ENCODE results near the gene SIPA1L3.

SIPA1L3 gene

DNA sequence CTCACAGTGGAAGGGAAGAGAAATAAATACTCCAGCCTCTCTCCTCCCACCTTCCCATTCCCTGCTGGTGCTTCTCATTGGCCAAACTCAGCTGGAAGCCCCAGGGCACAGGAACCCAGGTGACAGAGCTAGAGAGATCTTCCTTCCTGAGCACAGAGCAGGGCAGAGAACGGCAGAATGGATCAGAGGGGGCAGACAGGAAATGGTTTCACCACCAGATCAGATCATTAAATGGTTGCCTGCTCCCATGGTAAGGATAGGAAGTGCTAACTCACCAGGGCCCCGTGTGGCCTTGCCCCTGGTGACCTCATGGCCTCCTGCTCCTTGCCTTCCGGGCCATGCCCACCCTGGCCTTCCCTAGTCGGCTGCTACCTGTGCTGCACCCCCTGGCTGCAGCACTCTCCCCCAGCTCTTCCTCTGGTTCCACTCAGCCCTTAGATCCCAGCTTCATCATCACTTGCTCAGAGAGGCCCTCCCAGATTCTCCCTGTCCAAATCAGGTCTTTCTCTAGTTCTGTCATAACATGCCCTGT is 208.3 kb downstream of the SIPA1L3 start:
- no peak for FAIRE-seq

DNA sequence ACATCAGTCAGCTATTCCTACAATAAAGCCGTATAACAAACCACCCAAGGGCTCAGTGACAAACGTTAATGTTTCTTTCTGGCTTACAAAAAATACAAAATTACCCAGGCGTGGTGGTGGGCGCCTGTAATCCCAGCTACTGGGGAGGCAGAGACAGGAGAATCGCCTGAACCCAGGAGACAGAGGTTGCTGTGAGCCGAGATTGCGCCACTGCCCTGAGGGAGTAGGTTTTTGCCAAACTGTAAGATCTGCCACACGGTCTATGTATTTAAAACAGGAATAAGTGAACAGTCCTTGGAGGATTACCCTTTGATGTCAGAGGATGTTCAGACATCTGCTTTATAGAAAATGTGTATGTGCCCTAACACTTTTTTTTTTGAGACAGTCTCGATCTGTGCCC is 211.2 kb downstream of the SIPA1L3 start:
- FAIRE-seq = no peak

DNA sequence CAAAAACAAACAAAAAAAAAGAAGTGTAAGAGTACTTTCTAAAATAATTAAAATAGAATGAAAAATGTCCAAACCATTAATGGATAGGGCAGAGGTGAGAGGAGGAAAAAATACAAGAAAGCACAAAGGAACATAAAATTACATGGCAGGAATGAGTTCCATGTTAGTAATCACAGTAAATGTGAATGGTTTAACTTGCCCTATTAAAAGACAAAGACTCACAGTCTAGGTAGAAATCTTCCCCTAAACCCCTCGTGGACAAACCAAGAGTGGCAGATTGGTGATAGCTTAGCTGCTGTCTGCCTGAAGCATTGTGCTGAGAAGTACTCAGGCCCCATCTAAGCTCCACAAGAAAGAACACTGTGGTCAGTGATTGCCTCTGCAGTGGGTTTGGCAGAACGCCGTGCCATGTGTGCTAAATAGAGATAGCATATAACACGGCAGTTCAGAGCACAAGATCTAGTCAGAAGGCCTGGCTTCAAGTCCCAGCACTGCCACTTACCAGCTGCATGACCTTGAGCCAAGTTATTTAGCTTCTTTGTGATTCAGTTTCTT is 213.5 kb downstream of the SIPA1L3 start:
- no peak for FAIRE-seq

DNA sequence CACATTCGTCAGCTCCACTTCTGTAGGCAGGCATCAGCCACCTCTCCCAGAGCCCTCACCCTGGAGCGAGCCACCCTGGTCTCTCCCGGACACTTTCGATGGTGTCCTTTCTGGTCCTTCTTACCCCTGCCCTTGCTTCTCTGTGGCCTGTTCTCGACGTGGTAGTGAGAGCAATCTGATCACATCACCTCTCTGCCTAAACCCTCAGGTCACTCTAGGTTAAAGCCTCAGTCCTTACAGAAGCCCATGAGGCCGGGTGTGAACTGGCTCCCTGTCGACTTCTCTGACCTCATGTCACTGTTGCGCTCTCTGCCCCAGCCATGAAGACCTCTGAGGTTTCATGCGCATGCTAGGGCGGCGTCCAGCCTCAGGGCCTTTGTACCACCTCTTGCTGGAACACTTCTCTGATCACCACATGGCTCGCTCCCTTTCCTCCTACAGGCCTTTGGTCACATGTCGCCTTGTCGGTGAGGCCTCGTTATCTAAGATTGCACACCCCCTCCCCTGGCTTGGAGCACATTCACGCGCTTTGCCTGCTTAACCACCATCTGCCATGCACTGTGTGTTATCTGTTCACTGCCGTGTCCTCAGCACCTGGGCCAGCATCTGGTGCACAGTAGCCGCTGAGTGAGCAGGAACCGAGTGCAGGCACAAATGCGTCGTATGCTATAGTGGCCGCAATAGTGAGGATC is 215.5 kb downstream of the SIPA1L3 start:
- no peak for FAIRE-seq

DNA sequence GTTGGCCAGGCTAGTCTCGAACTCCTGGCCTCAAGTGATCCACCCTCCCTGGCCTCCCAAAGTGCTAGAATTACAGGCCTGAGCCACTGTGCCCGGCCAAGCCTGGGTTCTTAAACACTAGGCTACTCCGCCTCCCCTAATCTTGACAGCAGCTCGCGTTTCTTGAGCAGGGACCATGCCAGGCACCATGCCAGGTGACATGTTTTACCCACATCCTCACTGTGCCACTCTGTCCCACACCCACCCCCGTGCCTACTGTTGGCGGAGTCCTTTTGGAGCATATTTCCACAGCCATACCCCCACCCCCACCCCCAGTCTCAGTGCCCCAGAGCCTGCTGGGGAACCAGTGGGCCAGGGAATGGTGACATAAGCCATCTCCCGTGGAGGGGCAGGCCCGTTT is 218.2 kb downstream of the SIPA1L3 start:
- no peak for FAIRE-seq

DNA sequence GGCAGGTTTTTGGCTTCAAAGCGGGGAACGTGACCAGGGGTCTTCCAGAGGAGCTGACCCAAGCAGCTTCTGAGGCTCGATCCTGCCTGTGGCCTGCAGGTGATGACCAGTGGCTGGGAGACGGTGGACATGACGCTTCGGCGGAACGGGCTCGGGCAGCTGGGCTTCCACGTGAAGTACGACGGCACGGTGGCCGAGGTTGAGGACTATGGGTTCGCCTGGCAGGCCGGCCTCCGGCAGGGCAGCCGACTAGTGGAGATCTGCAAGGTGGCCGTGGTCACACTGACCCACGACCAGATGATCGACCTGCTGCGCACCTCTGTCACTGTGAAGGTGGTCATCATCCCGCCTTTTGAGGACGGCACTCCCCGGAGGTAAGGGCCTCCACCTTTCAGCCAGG is 223.4 kb downstream of the SIPA1L3 start:
- no peak for FAIRE-seq

DNA sequence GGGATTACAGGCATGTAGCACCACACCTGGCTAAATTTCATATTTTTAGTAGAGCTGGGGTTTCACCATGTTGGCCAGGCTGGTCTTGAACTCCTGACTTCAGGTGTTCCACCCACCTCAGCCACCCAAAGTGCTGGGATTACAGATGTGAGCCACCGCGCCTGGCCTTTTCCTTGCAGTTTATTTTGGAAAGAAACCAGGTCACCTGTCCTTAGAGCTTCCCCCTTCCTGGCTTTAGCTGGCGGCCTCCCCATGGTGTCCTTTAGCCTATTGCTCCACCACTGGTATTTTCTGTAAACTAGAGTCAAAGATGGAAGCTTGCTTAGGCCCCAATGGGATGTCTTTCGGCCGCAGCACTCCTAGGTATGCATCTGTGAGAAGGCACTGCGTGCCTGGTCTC is 225.8 kb downstream of the SIPA1L3 start:
- no peak for FAIRE-seq

DNA sequence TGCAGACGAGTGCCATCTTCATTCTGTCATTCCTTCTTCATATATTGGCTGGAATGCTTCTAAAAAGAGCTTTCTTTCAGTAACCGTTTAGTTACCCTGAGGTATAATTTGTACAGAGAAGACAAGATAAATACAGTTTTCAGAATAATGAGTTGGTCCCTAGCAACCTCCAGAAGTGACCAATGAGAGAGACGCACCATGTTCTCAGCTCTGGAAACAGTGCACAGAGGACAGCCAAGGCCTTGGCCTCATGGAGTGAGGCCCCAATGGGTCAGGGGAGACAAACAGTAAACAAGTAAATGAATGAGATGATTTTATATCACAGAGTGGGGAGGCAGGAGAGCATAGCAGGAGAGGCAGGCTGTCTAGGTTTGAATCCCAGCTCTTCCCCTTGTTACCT is 226.3 kb downstream of the SIPA1L3 start:
- no peak for FAIRE-seq

DNA sequence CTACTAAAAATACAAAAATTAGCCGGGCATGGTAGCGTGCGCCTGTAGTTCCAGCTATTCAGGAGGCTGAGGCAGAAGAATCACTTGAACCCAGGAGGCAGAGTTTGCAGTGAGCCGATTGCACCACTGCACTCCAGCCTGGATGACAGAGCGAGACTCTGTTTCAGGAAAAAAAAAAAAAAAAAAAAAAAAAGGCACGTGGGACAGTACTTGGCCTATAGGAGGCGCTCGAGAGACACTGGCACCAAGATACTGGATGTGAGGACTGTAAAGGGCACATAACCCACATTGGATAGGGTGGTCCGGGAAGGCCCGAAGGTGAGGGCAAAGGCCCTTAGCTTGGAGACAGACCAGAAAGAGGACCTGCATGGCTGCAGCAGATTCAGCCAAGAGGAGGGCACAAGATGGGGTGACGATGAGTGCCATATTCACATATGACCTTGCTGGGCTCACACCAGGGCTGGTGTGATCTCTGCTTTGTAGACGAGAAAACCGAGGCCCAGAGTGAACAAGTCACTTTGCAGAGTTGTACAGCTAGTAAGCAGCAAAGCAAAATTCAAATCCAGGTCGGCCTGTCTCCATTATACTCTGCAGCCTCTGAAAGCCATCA is 227.6 kb downstream of the SIPA1L3 start:
- FAIRE-seq = no peak

DNA sequence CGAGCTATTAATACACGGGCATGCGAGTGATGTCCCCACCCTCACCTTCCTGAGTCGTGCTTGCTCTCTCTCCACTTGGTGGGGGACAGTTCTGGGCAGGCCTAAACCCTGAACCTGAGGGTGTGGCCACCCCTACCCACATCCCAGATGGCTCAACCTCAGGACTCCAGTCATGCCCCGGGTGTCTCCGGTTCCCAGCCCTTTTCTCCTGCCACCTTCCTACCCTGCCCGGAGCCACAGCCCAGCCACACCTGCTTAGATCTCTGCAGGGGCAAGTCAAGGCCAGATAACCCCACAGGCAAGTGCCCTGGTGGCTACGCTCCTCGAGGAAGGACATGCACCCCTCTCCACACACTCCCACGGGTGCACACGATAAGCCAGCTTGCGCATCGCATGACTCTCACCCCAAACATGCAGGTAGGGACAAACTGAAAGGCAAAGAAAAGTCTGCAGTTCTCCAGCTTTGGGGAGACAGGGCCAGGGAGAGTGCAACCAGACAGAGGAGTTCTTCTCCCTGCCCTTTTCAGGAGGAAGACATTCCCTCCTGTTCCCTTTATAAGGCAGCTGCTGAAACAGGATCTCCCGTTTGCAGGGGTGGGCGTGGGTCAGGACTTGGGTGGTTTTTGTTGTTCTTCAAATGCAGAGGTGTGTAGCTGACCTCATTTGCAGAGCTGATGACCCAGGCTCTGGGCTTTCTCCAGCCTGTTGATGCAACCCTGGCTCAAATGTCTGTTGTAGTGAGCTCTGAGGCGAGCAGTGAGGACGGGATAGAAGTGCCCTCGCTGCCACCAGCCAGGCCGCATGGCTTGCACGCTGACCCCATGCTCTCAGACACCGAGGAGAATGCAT is 228.4 kb downstream of the SIPA1L3 start:
- FAIRE-seq = no peak

DNA sequence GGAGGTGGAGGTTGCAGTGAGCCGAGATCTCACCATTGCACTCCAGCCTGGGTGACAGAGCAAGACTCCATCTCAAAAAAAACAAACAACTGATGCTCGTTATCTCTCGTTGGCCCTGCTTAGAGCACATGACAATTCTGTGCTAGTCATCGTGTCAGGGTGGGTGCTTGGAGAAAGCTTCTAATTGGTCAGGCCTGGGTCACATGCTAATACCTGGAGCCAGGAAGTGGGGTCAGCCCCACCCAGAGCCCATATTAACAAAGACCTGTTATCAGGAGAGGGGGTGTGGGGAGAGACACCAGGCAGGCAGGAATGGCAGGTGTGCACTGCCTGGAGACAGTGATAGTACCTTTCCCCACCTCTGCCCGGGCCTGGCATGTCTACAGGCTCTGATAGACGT is 232.1 kb downstream of the SIPA1L3 start:
- FAIRE-seq = no peak

DNA sequence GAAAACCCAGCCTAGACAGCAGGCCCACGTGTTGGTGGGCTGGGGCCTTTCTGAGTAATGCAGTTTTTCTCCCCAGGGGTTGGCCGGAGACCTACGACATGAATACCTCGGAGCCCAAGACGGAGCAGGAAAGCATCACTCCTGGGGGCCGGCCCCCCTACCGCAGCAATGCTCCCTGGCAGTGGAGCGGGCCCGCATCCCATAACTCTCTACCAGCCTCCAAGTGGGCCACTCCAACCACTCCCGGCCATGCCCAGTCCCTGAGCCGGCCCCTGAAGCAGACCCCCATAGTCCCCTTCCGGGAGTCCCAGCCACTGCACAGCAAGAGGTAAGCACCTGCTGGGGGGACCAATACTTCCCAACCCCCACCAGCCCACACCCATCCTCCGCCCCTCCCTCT is 234.1 kb downstream of the SIPA1L3 start:
- FAIRE-seq = no peak

DNA sequence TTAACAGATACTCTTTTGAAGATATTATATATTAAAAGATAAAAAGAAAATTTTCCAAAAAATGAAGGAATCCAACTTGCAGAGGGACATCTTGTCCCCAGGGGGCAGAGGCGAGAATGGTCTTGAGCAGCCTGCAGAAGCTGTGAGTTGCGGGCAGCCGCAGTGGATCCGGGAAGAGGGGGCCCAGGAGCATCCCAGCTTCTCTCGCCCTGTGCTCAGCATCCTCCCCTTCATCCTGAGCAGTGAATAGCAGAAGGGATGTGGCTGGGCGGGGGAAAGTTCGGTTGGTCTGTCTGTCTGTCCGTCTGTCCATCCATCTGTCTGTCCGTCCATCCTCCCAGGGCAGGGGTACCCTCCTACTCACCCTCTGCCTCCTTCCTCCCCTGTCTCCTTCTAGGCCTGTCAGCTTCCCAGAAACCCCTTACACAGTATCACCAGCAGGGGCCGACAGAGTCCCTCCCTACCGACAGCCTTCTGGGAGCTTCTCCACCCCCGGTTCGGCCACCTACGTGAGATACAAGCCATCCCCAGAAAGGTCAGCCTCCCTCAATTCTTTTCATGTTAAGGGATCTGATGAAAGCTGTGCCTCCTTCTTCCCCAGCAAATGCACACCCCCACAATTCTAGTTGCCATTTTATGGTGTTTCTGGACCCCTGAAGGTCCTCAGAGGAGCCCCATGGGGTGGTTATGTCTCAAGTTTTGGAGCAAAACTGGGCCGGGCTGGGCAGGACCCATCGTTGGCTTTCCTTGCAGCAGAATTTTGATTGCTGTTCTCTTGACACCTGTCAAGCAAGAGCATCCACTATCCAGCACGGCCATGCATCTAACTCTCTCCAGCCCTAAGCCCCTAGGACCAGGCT is 235.4 kb downstream of the SIPA1L3 start:
- no peak for FAIRE-seq

DNA sequence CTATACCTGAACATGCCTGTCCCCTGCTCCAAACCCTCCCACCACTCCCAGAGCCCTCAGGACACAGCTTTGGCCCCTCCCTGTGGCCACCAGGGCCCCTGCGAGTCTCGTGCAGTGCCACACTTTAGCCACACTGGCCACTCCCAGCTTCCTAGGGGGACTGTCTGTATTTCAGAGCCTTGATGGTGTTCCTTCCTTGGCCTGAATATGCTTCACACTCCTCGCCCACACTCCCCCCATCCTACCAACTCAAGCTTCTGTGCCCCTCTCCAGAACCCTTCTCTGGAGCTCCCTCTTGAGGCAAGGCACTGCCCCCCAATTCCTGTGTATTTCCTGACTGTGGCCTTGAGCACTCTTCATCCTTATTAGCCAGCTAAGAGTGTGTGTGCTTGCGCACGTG is 236.8 kb downstream of the SIPA1L3 start:
- no peak for FAIRE-seq

DNA sequence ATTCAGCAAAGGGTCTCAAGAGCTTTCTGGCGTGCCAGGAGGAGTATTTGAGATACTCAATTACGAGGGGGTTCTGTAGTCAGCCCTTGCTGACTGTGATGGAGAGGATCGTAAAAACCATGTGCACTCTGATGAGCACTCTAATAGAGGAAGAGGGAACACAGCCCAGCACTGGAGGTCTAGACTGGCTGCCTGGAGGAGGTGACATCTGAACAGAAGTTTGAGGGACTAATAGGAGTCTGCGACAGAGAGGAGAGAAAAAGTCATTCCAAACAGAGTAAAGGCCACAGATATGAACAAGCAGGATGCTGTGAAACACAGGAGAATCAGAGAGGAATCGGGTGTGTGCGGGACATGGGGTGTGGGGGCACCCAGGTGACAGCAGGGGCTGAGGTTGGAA is 237.7 kb downstream of the SIPA1L3 start:
- no peak for FAIRE-seq

DNA sequence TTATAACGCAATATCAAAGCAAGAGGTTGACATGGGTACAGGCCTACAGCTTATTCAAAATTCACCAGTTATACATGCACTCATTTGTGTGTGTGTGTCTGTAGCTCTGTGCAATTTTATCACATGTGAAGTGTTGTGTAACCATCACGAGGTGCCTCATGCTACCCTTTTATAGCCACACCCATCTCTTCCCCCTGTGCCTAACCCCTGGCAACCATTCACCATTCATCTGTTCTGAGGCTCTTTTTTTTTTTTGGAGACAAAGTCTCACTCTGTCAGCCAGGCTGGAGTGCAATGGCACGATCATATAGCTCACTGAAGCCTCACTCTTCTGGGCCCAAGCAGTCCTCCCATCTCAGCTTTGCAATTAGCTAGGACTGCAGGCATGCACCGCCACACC is 238.6 kb downstream of the SIPA1L3 start:
- FAIRE-seq = no peak

DNA sequence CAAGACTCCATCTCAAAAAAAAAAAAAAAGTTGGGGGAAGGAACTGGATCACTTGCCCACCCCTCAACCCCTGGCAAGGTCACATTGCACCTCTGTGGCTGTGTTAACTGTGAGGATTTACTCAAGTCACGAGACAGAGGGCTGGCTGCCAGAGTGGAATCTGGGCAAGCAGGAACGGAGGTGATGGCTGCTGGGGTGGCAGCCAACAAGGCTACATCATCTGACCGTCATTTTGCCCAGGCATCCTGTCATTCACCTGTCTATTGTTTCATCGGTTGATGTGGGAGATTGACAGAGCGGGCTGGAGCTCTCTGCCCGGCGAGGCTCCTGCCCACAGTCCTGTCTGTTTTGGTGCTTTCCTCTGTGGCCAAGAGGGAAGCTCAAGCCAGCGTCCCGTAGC is 241.3 kb downstream of the SIPA1L3 start:
- FAIRE-seq = no peak

DNA sequence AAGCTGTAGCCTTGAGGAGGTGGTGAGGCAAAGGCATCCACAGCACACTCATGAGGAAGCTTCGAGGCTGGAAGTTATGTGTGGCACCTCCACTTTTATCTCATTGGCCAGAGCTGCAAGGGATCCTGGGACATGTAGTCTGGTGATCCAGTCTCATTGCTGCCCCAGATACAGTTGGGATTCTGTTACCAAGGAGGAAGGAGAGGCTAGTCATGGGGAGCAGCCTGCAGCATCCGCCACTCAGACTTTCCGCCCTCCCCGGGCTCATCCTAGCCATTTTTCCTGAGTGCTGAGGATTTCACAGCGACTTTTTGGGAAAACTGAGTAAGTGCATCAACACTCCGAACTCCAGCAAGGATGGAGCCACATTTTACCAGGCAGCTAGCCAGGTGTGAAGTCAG is 242.7 kb downstream of the SIPA1L3 start:
- FAIRE-seq = no peak

DNA sequence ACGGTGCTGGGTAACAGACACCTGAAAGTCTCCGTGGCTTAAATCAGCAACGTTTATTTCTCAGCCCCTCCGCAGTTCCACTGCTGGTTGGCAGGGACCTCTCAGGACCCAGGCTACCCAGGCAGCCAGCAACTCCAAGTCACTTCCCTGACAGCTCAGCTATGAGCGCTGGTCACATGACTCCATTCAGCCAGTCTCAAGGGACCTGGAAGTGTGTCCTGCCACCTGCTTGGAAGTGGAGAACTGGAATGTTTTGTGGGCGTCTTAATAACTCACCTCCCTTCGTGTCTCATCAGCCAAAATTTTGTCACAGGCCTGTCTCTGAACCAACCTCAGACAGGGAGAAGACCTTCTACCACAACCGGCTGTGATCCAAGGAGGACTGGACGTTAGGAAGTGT is 244.2 kb downstream of the SIPA1L3 start:
- no peak for FAIRE-seq

DNA sequence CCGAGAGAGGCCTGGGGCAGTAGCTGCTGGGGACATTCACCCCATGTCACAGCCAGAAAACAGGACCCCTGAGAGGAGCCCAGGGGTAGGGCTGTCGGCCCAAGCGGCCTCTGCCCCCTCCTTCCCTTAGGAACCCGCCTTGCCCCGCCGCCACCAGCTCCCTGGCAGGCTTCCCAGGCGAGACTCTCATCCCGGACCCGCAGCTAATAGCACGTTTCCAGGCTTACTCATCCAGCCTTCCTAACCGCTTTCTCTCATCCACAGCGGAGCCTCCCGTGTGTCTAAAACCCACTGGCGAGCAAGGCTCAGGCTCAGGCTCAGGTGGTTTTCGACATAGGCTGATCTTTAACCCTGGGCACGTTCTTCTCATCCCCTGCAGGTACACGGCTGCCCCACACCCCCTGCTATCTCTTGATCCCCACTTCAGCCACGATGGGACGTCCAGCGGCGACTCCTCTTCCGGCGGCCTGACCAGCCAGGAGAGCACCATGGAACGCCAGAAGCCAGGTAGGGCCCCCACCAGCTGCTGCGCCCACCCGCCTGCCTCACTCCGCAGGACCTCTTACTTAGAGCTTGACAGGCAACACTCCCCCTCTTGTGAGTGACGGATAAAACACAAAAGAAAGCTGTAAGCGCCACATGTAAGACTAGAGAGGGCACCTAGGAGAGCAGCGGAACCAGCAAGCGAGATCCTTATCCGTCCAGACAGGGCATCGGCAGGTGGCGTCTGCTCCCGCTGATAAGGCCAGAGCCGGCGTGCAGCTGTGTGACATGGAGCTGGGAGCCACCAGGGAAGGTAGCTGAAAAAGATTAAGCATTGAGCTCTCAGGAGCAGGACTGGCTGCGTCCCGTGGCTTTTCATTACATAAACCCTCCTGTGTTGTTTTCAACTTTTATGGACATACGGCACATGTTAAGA is 245.7 kb downstream of the SIPA1L3 start:
- no peak for FAIRE-seq

DNA sequence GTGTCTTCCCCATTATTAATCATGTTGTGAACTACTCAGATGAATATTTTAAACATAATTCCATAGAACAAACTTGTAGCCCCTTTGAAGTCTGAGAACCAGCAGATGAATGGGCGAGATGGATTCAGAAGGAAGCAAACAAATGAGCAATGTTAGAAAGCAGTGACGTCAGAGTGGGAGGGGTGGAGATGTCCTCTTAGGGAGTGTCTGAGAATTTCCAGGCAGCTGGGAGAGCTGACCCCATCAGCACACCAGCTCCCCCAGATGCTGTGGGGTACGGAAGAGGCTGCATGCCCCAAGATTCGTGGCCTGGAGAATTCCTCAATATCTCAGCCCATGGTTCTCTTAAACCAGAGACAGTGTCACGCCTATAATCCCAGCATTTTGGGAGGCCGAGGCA is 248.4 kb downstream of the SIPA1L3 start:
- FAIRE-seq = no peak
